ENCODE measurements around the gene STX10.
A peak's percentile ranks its signal among the peaks of the same experiment; 100 is the strongest.

Gene STX10

DNA sequence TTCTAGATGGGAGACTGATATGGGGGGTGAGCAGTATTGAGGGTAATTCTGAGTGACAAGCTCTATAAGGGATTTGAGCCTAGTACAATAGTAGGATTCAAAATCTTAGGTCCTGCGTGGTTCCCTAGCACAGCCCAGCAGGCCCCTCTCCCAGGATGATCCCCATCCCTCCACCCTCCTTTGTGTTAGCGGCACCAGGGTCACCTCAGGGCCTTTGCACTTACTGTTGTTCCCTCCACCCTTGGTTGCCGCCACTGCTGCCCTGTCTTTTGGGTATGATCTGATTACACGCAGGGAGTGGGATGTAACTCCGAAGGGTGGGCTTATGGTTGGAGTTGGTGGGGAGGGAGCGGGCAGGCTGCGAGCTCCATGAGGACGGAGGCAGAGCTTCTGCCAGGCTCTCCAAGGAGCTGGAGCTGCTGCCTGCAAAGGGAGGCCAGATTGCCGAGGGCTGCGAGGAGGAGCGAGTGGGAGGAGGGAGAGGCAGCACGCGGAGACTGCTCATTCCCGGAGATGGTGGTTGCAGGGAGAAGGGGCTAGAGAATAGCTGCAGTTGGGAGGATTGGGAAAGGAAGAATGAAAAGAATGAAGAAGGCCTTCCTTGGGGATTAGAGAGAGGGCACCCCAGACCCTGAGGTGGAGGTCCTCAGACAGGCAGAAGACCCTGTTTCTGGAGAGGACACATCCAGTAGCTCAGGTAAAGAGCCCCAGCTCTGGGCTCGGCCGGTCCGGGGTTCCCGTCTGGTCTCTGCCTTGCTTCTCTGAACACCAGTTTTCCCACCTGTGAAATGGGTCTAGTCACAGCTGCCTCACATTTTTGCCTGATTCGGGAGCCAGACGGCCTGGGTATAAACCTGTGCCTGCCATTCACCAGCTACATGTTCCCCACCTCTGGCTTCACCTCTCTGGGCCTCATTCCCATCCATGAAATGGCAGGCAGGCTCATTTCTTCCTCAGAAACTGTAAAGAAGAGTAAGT lies 26.9 kb downstream of the STX10 start:
- H3K4me3 ChIP-seq (ENCODE audit: low read length): no peak overlapping the region
- TF ChIP-seq, protein P1, sequence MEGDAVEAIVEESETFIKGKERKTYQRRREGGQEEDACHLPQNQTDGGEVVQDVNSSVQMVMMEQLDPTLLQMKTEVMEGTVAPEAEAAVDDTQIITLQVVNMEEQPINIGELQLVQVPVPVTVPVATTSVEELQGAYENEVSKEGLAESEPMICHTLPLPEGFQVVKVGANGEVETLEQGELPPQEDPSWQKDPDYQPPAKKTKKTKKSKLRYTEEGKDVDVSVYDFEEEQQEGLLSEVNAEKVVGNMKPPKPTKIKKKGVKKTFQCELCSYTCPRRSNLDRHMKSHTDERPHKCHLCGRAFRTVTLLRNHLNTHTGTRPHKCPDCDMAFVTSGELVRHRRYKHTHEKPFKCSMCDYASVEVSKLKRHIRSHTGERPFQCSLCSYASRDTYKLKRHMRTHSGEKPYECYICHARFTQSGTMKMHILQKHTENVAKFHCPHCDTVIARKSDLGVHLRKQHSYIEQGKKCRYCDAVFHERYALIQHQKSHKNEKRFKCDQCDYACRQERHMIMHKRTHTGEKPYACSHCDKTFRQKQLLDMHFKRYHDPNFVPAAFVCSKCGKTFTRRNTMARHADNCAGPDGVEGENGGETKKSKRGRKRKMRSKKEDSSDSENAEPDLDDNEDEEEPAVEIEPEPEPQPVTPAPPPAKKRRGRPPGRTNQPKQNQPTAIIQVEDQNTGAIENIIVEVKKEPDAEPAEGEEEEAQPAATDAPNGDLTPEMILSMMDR (IDR thresholded peaks at IDR 0.05; ENCODE audit: insufficient read depth, low read depth, low read length, missing control alignments): no peak
- no peak for DNase-seq (ENCODE audit: low read depth)

DNA sequence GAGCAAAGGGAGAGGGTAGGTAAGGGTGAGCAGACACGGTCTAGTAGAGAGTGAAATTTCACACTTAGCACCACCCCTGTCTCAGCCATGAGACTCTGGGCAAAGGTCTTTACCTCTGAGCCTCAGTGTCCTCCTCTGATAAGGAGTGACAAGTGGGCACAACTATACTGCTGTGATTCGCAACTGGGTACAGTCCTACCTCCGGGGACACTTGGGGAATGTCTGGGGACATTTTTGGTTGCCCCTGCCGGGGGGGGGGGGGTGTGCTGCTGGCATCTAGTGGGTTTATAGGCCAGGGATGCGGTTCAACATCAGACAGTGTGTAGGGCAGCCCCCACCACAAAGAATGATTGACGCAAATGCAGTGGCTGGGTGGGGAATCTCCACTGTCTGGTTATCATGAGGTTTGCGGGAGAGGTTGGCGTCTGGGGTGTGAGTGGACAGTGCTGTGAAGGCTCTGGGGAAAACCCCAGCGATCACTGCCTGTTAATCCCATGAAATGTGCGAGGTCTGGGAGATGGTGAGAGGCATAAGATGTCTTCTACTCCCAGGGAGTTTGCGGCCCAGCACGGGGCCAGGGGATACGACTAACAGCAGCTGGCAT lies 27.8 kb downstream of the STX10 start:
- no peak overlapping the region for H3K4me3 ChIP-seq (ENCODE audit: low read length)
- TF ChIP-seq, protein P1 (IDR thresholded peaks at IDR 0.05; ENCODE audit: insufficient read depth, low read depth, low read length, missing control alignments): no peak
- no peak for DNase-seq (ENCODE audit: low read depth)

DNA sequence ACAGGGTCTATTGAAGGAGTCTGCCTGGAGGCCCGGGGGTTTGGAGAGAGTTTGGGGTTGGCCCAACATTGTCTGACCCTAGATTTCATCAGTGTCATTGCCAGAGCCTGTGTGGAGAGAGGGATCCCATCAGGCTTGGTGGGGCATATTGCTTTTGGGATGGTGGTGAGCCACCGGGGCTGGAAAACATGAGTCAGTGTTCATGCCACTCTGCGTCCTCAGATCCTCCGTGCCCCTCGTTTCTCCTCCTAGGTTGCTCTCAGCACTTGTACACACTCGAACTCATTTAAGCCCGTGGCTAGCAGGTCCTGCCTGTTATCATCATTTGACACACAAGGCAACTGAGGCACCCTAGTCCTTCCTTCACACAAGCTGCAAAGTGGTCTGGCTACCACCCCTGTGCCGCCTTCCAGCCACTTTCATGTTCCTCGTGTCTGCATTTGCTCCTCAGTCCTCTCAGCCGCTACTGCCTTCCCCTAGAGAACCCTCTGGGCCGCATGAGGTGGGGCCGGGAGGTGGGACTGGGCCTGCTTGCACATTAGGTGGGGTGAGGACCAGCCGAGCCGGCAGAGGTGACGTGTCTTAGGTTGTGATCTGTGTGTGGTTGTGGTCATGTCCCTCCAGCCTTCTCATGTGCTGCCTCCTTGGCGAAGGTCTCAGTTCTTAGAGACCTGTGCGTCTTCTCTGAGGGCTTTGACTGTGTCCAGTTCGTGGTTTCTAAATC lies 28.5 kb downstream of the STX10 start:
- no peak overlapping the region for H3K4me3 ChIP-seq (ENCODE audit: low read length)
- TF ChIP-seq, protein P1 (IDR thresholded peaks at IDR 0.05; ENCODE audit: insufficient read depth, low read depth, low read length, missing control alignments): no peak
- no peak for DNase-seq (ENCODE audit: low read depth)

DNA sequence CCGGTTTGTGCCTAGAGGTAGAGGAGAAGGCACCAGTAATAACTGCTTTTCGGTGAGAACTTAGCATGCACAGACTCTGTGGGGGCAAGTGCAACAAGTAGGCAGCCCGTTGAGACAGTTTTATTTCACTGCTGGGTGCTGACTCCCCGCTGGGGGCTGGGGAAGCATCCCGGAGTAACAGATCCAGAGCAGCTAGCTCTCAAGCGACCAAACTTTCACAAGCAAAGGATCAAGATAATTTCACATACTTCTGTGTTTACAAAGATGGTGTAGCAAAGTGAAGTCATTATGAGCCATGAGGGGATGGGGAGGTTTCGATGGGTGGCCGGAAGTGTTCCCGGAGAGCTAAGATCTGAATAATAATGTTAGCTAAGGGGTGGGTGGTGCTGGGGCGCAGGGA lies 29.4 kb downstream of the STX10 start:
- peak; percentile 53 for DNase-seq (ENCODE audit: low read depth)
- H3K4me3 ChIP-seq (ENCODE audit: low read length): no peak overlapping the region
- TF ChIP-seq, protein P1 (IDR thresholded peaks at IDR 0.05; ENCODE audit: insufficient read depth, low read depth, low read length, missing control alignments): no peak

DNA sequence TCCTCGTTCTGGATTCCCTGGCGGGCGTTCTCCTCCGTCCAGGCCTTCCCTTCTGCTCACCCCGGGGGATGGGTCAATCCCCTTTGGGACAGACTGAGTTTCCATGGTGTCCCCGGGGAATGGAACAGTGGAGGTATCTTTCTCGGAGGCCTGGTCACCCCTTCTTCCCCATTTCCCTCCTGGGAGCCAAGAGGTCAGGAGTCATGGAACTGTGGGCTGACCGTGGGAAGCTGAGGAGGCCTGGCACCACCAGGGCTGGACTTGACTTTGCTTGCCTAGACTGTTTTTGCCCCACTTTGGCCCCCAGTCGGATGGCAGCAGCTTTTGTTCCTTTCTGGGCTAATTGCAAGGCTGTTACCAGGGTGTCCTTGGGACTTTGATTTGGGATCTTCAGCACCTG lies 30.1 kb downstream of the STX10 start:
- H3K4me3 ChIP-seq (ENCODE audit: low read length): no peak overlapping the region
- no peak for DNase-seq (ENCODE audit: low read depth)

DNA sequence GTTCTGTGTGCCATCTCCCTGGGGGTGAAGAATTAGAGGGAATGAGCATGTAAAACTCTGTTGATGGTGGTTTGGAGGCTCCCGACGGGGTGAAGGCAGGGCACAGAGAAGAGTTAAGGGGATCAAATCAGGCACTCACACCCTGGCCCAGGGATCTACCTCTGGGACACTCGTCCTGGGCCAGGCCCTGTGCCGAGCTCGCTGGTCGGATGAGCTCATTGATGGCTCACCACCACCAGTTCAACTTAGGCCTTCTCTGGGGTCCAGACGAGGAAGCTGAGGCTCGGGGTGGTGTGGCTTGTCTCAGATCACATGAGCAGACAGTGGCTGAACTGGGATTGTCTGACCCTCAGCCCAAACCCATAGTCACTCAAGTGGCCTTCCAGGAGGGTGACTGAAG lies 30.5 kb downstream of the STX10 start:
- H3K4me3 ChIP-seq (ENCODE audit: low read length): peak overlapping the region; percentile 75
- TF ChIP-seq, protein P1 (IDR thresholded peaks at IDR 0.05; ENCODE audit: insufficient read depth, low read depth, low read length, missing control alignments): no peak
- DNase-seq (ENCODE audit: low read depth): no peak

More for the DNA sequence above, 30.1 kb downstream of the STX10 start:
- TF ChIP-seq, protein P1 (IDR thresholded peaks at IDR 0.05; ENCODE audit: insufficient read depth, low read depth, low read length, missing control alignments): no peak
